ENCODE results near the gene EHD1. TPM values are rescaled to one million over a fixed set of nuclear protein-coding genes. Genes with fewer than 3 reads are reported as not detected.

Gene EHD1
- total and polyA plus RNA-seq, 9 of the 15 experiments (the other 6 are each of a cell fraction or from before 2014, with no cell fraction given), result 0.46 to 65.0 (median 16.4) TPM

DNA sequence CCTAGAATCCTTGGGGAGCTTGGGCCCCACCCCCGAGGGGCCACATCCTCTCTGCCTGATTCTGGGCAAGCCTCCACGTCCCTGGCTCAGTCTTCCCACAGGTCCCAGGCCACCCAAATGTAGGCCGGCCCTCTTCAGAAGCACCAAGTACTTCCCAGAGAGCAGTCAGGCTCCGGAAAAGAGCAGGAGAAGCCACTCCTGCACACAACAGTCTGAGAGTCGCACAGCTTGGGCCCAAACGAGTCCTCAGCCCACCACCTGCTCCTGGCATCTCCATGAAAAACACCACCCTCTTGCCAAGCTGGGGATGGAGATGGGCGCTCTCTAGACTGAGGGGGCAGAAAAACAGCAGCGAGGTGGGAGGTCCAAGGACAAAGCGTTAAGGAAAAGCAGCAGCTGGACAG, 15.4 kb downstream of the EHD1 start (continued):
- TF ChIP-seq, protein P1, sequence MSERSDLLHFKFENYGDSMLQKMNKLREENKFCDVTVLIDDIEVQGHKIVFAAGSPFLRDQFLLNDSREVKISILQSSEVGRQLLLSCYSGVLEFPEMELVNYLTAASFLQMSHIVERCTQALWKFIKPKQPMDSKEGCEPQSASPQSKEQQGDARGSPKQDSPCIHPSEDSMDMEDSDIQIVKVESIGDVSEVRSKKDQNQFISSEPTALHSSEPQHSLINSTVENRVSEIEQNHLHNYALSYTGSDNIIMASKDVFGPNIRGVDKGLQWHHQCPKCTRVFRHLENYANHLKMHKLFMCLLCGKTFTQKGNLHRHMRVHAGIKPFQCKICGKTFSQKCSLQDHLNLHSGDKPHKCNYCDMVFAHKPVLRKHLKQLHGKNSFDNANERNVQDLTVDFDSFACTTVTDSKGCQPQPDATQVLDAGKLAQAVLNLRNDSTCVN (CRISPR knock-in tag; IDR thresholded peaks at IDR 0.05), result no peak

DNA sequence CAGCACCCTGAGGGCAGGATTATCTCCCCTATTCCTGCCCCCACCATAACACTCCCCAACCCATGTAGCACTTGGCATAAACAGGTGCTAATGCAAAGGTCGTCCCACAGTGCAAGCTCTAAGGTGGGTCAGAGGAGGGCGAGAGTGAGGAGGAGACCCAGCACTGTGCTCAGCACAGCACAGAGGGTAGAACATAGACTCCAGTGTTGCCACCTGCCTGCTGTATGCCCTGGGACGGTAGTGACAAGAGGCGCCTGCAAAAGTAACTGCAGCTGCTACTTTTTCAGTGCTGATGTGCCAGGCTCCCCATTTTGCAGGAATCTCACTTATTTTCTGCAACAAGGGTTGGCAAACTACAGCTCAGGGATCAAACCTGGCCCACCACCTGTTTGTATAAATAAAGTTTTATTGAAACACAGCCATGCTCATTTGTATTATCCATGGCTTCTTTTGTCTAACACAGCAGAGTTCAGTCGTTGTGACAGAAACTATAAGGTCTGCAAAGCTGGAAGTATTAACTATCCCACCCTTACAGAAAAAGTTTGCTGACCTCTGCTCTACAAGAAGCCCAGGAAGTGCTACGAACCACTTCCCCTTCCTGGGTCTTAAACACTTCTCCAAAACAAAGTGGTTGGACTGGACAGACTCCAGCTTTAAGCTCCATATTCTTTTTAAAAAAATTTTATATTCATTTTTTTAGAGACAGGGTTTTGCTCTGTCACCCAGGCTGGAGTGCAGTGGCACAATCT, 17.0 kb downstream of the EHD1 start:
- Histone ChIP-seq H3K9ac (ENCODE audit: insufficient read depth in 1 of 2, low read depth in 2 of 2, low read length in 2 of 2) (peak overlapping the region in 1 of 2 experiments; percentile 73; a peak in 1 of 4 replicates), H3K4me2 (ENCODE audit: insufficient read depth, low read length) (no peak overlapping the region), H3K36me3 (ENCODE audit: control insufficient read depth, insufficient read depth, low read length) (peaks cover 35% of the 10 kb centered on the region; the same call in 2 of the 3 replicates), H3K79me2 (ENCODE audit: control insufficient read depth, insufficient read depth, low read length) (peaks cover 52% of the 10 kb centered on the region), H3K27ac (ENCODE audit: extremely low read depth, low read depth, low read length) (peak overlapping the region; percentile 37; the same call in 1 of the 3 replicates), H3K4me3 (no peak overlapping the region), H3K4me1 (replicated peaks in 1 of 2; ENCODE audit: control insufficient read depth in 2 of 2, insufficient read depth in 2 of 2, low read length in 2 of 2) (peaks cover 19 to 47% of the 10 kb centered on the region in 2 experiments), H3K9me3 (replicated peaks; ENCODE audit: control insufficient read depth, insufficient read depth, low read depth, low read length) (no peaks in the 10 kb centered on the region), H3K9me1 (ENCODE audit: control insufficient read depth, insufficient read depth, low read length) (peaks cover 3% of the 10 kb centered on the region), H2AFZ (ENCODE audit: low read depth, low read length) (no peak overlapping the region), H3K27me3 (ENCODE audit: control insufficient read depth in 2 of 2, insufficient read depth in 2 of 2, low read length in 2 of 2) (no peaks in the 10 kb centered on the region), H4K20me1 (replicated peaks; ENCODE audit: control insufficient read depth, insufficient read depth, low read length) (0 out of 2 replicates have a peak, but pooled peaks cover 3% of the 10 kb centered on the region)
- CTCF ChIA-PET (ENCODE audit: low intra/inter-chr PET ratio), result no interaction called here
- no peak for DNase-seq (ENCODE audit: extremely low read depth in 1 of 4, low spot score in 3 of 4)
- in situ Hi-C loops (cut with MboI), result no loop called here
- POLR2A ChIA-PET, result interaction anchor here (0.6 to 9.6 kb wide), 6 partner anchors 9 to 43 kb away, joined by 3 to 109 read pairs (median 4); partner anchors contain the start of gene EHD1
- no TSS peak for BruUV-seq (replicated peaks)
- intact Hi-C loops (cut with micrococcal nuclease), result no loop called here
- FAIRE-seq, result peak; percentile 32
- WGBS (ENCODE audit: insufficient coverage, low coverage, missing lambda C conversion rate), result 69% methylated on average over 6 of the region's 6 CpGs
- ATAC-seq, result peak; percentile 28; the same call in 1 of the 3 replicates
- TF ChIP-seq, protein P2, sequence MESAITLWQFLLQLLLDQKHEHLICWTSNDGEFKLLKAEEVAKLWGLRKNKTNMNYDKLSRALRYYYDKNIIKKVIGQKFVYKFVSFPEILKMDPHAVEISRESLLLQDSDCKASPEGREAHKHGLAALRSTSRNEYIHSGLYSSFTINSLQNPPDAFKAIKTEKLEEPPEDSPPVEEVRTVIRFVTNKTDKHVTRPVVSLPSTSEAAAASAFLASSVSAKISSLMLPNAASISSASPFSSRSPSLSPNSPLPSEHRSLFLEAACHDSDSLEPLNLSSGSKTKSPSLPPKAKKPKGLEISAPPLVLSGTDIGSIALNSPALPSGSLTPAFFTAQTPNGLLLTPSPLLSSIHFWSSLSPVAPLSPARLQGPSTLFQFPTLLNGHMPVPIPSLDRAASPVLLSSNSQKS (CRISPR knock-in tag; IDR thresholded peaks at IDR 0.05), result no peak
- TF ChIP-seq MTA3 (IDR thresholded peaks at IDR 0.05; ENCODE audit: borderline replicate concordance) (no peak), RBM15 (IDR thresholded peaks at IDR 0.05; ENCODE audit: insufficient read depth, low read length) (no peak), RFX7 (CRISPR knock-in tag; IDR thresholded peaks at IDR 0.05) (no peak), EZH2 (IDR thresholded peaks at IDR 0.05; ENCODE audit: borderline replicate concordance, low read depth, low read length) (no peak), GTF2F1 (IDR thresholded peaks at IDR 0.05; ENCODE audit: low read depth, low read length) (no peak), NR2C2 (CRISPR knock-in tag; IDR thresholded peaks at IDR 0.05) (no peak), NR2C2 (tag; IDR thresholded peaks at IDR 0.05) (peak; percentile 71), ZNF785 (CRISPR knock-in tag; IDR thresholded peaks at IDR 0.05) (no peak), HOXB6 (CRISPR knock-in tag; IDR thresholded peaks at IDR 0.05; ENCODE audit: borderline replicate concordance) (no peak), EP400 (IDR thresholded peaks at IDR 0.05) (no peak), SPI1 (IDR thresholded peaks at IDR 0.05; ENCODE audit: borderline replicate concordance, low read depth, low read length) (peak; percentile 92)
- TF ChIP-seq, protein P3, sequence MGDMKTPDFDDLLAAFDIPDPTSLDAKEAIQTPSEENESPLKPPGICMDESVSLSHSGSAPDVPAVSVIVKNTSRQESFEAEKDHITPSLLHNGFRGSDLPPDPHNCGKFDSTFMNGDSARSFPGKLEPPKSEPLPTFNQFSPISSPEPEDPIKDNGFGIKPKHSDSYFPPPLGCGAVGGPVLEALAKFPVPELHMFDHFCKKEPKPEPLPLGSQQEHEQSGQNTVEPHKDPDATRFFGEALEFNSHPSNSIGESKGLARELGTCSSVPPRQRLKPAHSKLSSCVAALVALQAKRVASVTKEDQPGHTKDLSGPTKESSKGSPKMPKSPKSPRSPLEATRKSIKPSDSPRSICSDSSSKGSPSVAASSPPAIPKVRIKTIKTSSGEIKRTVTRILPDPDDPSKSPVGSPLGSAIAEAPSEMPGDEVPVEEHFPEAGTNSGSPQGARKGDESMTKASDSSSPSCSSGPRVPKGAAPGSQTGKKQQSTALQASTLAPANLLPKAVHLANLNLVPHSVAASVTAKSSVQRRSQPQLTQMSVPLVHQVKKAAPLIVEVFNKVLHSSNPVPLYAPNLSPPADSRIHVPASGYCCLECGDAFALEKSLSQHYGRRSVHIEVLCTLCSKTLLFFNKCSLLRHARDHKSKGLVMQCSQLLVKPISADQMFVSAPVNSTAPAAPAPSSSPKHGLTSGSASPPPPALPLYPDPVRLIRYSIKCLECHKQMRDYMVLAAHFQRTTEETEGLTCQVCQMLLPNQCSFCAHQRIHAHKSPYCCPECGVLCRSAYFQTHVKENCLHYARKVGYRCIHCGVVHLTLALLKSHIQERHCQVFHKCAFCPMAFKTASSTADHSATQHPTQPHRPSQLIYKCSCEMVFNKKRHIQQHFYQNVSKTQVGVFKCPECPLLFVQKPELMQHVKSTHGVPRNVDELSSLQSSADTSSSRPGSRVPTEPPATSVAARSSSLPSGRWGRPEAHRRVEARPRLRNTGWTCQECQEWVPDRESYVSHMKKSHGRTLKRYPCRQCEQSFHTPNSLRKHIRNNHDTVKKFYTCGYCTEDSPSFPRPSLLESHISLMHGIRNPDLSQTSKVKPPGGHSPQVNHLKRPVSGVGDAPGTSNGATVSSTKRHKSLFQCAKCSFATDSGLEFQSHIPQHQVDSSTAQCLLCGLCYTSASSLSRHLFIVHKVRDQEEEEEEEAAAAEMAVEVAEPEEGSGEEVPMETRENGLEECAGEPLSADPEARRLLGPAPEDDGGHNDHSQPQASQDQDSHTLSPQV (IDR thresholded peaks at IDR 0.05), result peak; percentile 38; the same call in 1 of the 2 replicates

Measured in K562 (cell line).